ENCODE results near the gene AMFR.

The AMFR gene

DNA sequence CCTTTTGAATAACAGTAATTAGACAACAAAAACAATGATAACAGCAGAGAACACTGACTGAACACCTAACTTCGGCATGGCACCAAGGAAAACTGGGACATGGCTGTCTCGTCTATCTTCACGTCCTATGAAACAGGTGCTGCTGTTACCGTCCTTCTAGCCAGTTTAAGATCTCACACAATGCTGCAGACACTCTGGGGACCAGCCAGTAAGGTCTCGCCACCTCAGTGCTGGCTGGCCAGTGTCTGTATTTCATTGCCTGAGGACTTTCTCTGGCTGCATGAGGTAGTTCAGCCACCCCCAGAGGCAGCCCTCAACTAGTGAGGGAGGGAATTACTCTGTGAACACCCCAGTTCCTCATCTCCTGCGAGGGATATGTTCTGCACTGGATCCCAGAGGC, 57.6 kb downstream of the AMFR start:
- DNase-seq (ENCODE audit: low read depth, low spot score), result no peak
- in situ Hi-C loops (cut with HindIII; ENCODE audit: low sequenced_read_pairs), result no loop called here
- TF ChIP-seq, protein P1, sequence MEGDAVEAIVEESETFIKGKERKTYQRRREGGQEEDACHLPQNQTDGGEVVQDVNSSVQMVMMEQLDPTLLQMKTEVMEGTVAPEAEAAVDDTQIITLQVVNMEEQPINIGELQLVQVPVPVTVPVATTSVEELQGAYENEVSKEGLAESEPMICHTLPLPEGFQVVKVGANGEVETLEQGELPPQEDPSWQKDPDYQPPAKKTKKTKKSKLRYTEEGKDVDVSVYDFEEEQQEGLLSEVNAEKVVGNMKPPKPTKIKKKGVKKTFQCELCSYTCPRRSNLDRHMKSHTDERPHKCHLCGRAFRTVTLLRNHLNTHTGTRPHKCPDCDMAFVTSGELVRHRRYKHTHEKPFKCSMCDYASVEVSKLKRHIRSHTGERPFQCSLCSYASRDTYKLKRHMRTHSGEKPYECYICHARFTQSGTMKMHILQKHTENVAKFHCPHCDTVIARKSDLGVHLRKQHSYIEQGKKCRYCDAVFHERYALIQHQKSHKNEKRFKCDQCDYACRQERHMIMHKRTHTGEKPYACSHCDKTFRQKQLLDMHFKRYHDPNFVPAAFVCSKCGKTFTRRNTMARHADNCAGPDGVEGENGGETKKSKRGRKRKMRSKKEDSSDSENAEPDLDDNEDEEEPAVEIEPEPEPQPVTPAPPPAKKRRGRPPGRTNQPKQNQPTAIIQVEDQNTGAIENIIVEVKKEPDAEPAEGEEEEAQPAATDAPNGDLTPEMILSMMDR (IDR thresholded peaks at IDR 0.05; ENCODE audit: low read depth, low read length), result no peak
- H3K4me3 ChIP-seq (ENCODE audit: low read depth, low read length), result no peak overlapping the region

DNA sequence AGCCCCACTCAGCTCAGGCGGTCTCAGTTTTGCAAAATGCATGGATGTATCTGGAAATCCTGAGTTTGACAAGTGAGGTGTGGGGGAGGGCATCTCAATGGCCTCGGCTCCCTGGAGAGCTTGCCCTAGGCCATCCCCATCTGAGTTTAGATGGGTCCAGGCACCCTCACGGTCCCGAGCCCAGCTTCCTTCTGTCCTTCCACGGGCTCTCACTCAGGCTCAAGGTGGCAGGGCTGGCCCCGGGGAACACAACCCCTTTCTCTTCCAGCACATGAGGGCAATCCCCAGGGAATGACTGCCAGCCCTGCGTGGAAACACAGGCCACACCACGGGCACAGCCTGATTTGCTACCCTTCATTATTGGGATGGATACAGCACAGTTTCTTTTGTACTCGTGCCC, 58.4 kb downstream of the AMFR start:
- TF ChIP-seq, protein P1 (IDR thresholded peaks at IDR 0.05; ENCODE audit: low read depth, low read length), result no peak
- no peak overlapping the region for H3K4me3 ChIP-seq (ENCODE audit: low read depth, low read length)
- no peak for DNase-seq (ENCODE audit: low read depth, low spot score)
- in situ Hi-C loops (cut with HindIII; ENCODE audit: low sequenced_read_pairs), result no loop called here

DNA sequence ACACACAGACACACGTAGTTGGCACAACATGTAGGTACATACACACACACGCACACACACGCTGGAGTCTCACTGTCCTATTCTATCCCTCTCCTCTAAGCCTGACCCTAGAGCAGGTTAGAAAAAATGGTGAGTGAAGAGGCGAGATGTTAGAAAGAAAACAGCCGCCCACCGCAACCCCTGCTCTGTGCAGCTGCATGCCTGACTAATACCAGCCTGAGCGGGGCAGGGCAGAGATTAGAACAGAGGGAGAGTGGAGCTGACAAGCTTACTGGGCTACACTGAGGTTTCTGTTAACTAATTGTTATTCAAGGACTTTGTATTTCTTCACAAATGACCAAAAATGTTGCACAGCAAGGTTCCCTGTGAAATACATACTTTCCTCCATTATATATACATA, 59.8 kb downstream of the AMFR start:
- DNase-seq (ENCODE audit: low read depth, low spot score), result no peak
- TF ChIP-seq, protein P1 (IDR thresholded peaks at IDR 0.05; ENCODE audit: low read depth, low read length), result no peak
- no peak overlapping the region for H3K4me3 ChIP-seq (ENCODE audit: low read depth, low read length)
- in situ Hi-C loops (cut with HindIII; ENCODE audit: low sequenced_read_pairs), result no loop called here

DNA sequence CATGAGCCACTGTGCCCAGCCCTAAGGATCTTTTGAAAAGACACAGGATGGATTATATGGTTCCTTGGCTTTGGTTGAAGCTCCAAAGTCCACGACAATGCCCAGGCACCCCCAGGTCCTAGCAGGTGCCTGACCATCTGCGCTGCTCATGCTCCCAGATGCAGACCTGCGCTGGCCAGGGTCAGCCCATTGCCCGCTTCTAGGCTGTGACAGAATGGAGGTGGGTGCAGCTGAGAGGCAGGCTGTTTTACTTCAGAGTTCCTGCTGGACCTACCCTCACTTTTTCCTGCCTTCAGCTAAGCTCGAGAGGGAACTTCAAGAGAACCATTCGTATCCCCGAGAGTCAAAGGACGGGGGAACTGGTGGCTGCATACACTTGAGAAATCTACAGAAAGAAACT, 60.5 kb downstream of the AMFR start:
- no peak for DNase-seq (ENCODE audit: low read depth, low spot score)
- in situ Hi-C loops (cut with HindIII; ENCODE audit: low sequenced_read_pairs), result no loop called here
- no peak overlapping the region for H3K4me3 ChIP-seq (ENCODE audit: low read depth, low read length)
- TF ChIP-seq, protein P1 (IDR thresholded peaks at IDR 0.05; ENCODE audit: low read depth, low read length), result no peak

DNA sequence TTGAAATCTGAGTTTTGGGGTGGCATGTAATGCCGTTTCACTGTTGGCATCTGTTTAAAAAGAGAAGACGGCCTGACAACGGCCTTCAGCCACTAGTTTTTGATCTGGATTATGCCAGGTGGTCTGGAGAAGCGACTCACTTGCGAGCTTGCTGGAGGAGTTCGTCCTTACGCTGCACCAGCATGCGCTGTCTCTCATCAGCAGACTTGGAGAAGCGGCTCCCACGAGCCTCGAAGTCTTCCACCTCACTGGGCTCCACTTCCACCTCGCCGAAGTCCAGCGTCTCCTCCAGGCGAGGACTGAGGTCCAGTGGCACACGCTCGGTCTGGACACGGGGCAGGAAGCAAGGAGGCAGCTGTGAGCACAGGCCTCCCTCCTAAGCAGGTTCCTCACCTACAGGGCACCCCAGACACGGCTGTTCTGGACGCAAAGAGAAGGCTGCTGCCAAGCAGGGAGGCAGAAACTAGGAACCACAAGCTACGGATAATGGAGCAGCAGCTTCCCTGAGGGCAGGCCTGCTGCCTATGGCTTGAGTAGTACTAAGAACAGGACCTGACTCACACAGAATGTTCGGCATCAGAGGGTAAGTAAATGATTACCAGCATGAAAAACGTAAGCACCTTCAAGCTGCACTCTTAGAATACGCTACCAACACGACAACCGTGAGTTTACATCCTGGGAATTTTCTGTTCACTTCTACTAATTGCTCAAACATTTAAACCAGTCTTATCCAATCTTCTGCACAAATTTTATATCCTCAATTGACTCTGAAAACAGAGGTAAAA, 61.4 kb downstream of the AMFR start:
- H3K4me3 ChIP-seq (ENCODE audit: low read depth, low read length), result no peak overlapping the region
- TF ChIP-seq, protein P1 (IDR thresholded peaks at IDR 0.05; ENCODE audit: low read depth, low read length), result no peak
- no peak for DNase-seq (ENCODE audit: low read depth, low spot score)
- in situ Hi-C loops (cut with HindIII; ENCODE audit: low sequenced_read_pairs), result no loop called here

DNA sequence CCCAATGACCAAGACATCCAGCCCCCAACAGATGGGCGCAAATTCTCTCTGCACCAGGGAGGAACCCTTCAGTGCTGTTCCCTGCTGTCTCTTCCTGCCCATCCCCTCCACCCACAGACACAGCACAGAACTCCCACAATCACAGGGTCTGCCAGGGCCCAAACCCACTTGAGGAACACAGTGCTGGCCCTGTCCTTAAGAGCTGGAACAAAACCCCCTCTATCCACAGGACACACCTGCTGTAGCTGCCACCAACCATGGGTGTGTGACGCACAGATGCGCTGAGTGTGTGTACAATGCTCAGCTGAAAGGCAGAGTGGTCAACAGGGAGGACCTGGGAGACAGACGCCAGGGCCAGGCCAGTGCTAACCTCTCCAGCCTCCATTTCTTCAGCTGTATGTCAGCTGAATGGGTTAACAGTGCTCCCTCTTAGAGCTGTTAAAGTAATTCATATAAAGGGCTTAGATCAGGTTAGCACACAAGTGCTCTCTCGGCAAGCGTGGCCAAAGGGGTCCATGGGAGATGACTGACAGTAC, 62.1 kb downstream of the AMFR start:
- TF ChIP-seq, protein P1 (IDR thresholded peaks at IDR 0.05; ENCODE audit: low read depth, low read length), result no peak
- DNase-seq (ENCODE audit: low read depth, low spot score), result no peak
- in situ Hi-C loops (cut with HindIII; ENCODE audit: low sequenced_read_pairs), result no loop called here
- no peak overlapping the region for H3K4me3 ChIP-seq (ENCODE audit: low read depth, low read length)
